GM15510 (cell line): ENCODE data around the gene PCTP.

Experiments used
- POLR2A ChIP-seq: IDR thresholded peaks from 3 replicates; pipeline ENCODE4 v1.6.1; 2011; ENCODE audit warnings: borderline replicate concordance; ENCODE audit not compliant: insufficient read length; ENCODE audit errors: extremely low read depth

Gene PCTP

DNA sequence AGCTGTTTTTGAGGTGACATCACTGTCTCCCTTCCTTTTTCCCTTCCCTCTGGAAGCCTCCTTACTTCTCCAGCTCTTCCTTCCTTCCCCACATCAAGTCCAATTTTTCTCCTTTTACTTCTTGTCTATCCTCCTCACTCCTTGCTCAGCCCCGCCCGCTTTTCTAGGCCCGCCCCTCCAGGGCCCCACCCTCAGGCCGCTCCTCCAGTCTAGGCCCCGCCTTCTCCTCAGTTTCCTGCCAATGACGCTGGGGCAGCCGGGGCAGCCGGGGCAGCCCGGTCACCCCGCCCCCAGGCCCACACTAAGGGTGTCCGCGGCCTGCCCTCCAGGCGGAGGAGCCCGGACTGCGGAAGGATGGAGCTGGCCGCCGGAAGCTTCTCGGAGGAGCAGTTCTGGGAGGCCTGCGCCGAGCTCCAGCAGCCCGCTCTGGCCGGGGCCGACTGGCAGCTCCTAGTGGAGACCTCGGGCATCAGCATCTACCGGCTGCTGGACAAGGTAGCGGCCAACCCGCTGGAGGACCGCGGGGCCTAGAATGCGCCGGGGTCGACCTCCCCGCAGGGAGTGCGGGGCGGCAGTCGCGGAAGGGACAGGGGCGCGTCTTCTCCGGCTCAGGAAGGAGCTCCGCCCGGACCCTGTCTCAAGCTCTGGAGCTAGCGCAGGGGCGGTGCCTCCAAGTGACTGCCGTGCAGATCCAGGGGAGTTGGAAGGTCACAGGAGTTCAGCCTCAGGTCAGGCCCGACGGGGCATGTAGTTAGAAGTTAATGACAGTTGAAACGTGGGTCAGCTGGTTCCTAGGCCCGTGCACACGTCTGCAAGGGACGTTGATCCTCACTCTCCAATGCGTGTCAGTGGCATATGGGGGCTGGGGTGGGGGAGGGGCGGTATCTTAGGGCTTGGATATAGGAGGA lies at the start of gene PCTP:
TSS of gene PCTP (plus strand) at position 302 of the 908 bp plus-strand sequence. CDS start at position 355, 53 bp downstream.
- TF ChIP-seq POLR2A = peak; percentile 63

DNA sequence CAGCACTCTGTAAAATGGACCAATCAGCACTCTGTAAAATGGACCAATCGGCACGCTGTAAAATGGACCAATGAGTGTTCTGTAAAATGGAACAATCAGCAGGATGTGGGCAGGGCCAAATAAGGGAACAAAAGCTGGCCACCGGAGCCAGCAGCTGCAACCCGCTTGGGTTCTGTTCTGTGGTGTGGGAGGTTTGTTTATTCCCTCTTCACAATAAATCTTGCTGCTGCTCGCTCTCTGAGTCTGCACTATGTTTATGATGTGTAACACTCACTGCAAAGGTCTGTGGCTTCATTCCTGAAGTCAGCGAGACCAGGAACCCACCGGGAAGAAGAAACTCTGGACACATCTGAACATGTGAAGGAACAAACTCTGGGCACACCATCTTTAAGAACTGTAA lies 48.7 kb upstream of the PCTP start:
- no peak for TF ChIP-seq POLR2A

DNA sequence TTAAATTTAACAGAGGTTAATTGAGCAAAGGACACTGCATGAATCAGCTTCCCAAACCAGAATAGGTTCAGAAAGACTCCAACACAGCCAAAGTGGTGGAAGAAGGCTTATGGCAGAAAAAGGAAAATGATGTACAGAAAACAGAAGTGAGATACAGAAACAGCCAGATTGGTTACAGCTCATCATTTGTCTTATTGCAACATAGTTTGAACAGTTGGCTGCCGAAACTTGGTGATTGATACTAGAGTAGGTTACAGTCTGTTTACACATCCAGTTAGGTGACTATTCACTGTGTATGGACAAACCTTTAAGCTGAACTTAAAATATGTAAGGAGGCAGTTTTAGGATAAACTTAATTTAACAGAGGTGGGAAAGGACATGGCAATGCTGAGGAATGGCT lies 46.5 kb upstream of the PCTP start:
- no peak for TF ChIP-seq POLR2A

DNA sequence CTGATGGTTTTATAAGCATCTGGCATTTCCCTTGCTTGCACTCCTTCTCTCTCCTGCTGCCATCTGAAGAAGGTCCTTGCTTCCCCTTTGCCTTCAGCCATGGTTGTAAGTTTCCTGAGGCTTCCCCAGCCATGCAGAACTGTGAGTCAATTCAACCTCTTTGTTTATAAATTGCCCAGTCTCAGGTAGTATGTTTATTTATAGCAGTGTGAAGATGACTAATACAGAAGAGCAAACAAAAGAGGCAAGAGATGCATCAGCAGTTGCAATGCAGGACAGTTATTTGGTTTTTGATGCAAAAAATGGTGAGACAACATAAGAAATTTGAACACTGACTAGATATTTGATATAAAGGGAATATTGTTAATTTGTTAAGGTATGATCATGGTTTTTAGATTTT lies 45.0 kb upstream of the PCTP start:
- no peak for TF ChIP-seq POLR2A

DNA sequence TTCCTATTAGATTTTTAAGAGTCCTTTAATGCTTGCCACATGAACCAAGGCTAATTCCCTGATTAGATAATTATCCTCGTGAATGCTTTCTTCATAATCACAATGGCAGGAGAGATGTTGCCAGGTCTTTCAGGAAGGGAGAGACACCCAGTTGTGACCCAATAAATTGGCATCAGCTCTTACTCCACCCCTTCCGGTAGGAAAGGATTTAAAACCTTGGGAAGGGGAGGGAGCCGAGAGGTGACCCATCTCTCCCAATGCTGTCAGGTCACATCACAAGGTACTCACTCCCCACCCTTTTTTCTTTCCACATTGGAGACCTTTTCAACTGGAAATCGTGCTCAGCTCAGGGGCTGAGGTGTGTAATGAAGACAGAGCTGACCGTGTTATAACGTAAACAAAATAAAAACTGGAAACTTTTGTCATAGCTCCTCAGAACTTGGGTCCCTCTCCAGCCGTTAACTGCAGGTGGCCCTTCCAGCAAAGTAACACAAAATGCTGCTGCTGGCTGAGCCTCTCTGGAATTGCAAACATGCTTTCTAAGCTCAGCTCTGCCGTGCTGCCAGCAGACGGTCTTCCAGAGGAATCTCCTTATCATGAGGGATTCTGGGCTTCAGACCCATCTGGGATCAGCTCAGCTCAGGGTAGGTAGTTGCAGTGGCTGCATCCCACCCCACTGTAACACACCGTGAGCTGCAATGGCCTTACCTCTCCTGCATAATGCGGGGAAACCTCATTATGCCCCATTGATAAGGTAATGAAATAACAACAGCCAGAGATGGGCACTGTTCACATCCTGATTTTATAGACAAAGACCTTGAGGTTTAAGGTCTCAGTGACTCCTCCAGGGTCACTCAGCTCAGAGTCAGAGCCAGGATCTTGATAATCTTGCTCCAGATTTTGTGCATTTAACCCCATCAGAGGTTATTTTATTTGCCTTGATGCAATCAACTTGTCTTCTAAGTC lies 43.8 kb upstream of the PCTP start:
- no peak for TF ChIP-seq POLR2A

DNA sequence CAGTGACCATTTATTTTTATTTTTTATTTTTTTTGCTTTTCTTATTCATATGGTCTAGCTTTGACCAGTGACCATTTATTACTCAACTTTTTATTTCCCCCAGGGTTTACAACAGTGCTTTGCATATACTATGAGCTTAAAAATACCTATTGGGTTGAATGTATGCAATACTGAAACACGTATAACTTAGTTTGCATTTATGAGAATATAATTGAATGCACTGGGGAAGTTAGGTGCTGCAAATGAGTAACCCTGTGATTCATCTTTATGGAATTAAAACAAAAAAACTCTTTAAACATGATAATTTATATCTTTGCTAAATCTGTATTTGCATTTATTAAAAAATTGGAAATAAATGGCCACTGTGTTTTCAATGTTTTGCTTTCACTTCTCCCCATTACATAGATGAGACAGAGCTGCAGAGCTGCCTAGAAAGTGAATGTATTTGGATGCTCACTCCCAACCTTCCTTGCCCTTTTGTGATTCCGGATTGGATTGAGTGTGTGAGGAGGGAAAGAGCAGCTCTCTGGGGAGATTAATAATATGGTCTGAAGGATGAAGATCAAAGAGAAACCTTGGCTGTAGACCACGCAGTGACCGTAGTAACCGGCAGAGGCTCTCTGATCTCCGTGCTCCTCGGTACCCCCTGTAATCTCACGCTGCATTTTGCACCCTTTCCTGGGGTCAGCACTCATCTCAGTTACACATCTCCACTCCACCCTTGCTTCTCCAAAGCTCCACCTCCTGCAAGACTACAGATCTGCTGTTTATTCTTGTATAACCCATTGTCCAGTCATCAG lies 42.5 kb upstream of the PCTP start:
- TF ChIP-seq POLR2A = no peak

DNA sequence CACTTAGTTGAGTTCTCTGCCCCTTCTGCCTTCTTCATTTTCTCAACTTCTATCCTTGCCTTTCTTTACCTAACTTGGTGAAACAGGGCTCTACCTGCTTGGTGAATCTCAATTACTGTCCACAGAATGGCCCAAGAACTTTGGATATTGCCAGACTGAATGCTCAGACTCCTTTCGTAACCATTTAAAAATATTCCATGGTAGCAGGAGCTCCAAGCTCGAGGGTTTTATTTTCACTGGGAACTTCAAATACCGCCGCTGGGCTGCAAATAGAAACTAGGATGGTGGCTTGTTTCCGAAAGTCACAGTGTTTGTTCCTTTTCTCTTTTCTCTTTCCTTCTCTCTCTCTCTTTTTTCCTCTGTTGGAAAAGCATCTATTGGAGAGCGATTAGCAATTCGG lies 41.4 kb upstream of the PCTP start:
- no peak for TF ChIP-seq POLR2A

DNA sequence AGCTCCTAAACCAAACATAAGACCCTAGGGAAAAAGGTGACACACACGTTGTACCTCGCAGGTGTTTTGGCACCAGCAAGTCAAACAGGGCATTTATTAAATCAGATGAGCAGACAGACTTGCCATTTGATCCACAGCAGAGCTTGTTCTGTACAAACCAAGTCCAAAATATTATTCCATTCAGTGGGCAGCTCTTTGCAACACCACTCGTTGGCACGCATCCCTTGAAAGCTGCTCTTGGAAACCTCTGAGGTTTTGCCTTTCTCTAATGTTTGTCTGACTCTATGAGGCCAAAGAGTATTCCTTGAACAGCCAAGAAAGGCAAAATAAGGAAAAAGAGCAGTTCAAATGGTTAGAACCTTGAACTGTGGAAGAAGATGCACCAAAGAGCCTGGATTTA lies 40.9 kb upstream of the PCTP start:
- TF ChIP-seq POLR2A = no peak

DNA sequence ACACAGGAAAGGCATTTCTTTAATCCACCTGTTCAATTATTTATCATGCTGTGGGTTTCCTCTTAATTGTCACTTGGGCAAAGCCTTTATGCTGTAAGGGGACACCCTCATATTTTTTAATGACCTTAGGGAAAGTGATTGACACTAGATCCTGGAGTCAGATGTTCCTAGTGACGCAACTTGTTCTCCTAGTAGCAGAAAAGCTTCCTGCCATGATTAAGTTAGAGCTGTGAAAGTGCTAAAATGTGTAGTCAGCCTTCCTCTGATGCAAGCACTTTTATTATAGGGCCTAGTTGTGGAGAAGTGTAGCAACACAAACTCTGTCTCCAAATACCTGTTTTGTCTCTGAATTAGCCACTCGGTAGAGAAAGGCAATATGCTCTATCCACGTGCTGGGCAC lies 40.4 kb upstream of the PCTP start:
- no peak for TF ChIP-seq POLR2A

DNA sequence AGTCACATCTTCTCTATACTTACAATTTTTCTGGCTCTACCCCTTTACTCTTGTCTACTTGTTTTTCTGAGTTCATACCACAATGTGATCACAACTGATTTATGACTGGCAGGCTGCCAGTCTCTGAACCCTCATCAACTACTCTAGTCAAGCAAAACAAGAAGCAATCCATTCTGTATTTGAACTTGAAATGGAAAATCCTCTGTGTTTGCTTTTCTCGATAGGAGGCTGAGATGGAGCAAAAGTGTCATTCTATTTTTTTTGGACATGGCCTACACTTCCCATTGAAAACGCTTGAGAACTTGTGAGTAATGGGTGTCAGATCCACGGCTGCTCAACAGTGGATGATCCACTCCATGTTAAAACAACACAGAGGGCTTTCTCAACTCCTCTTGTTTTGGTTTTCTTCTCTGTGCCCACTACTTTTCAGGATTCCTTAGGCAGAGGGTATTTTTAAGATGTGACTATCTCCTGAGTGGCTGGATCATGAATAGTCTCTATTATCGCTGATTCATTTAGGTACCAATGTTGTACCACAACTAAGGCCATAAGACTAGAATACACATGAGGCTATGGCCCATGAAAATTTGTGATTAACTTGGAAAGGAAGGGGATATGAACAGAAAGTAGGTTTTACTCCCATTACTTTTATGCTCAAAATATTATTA lies 39.9 kb upstream of the PCTP start:
- TF ChIP-seq POLR2A = no peak

DNA sequence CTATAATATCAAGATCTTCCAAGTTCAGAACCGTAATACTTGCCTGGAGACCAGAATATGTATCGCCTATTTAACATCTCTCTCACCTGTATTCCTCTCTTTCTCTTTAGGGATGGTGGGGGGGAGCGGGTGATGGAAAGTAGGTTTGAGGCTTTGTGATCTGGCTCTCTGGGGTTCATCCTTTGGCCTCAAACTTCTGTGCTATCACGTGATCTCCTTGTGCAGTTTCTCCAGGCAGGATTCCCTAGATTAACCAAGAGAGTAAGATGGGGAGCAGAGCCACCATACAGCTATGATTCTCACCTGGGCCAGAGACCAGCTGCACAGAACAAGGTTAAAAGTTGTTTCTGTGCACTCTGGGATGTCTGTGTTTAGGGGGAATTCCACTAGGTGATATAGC lies 33.4 kb upstream of the PCTP start:
- TF ChIP-seq POLR2A = no peak

DNA sequence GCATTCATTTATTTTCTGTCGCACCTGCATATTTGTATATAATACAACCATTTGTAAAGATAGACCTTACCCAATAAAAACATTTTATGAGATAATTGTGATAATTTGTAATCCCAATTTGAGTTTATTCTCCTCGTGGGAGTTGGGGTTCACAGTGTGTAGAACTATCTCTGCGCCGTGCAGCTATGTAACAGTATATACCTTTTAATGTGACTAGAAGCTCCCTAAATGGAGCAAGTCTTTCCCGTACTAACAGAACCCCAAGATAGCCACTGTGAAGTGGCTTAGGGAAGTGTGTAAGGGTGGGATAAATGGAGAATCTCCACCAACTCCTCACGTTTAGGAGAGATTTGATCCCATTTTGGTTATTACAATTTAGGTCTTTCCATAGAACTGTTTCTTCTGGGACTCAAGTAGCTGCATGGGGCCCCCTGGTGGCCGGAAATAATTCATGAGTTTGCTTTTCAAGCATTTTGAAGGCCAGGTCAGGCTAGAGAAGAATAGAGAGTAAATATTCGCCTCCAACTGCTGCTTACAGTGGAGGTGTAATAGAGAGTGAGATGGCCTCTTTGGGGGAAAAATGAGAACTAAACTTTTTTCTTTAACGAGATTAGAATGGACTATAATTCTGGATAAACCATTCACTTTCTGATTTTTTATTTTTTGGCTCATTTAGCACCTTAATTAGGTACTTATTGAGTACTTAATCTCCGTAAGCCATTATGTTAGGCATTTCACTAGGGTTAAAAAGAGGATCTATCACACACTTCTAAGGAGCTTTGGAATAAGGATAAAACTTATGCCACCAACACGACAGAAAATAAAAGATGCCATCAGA lies 32.7 kb upstream of the PCTP start:
- no peak for TF ChIP-seq POLR2A
